GM13976 (cell line): ENCODE measurements around the gene CAPN15.
"Not testable (repeated sequence)": the region's sequence is repeated elsewhere in the genome, so short reads cannot be mapped to it uniquely, and the experiment has no call there.

Experiments used
- DNase-seq: peaks from one replicate; pipeline ENCODE4 v3.0.0; 2012; ENCODE audit warnings: low spot score
- CTCF ChIP-seq: IDR thresholded peaks from 2 replicates; pipeline ENCODE4 v1.5.1; 2012; ENCODE audit warnings: borderline replicate concordance, mild to moderate bottlenecking; ENCODE audit not compliant: insufficient read depth; ENCODE audit errors: extremely low read depth, missing control alignments, control extremely low read depth
- in situ Hi-C: fragments of 300-500 bp; cut with MboI; formaldehyde crosslinking; loops from one replicate; pipeline ENCODE4 v1.12.0; 2022; ENCODE audit warnings: low sequenced_read_pairs, mixed read lengths, inconsistent platforms; ENCODE audit not compliant: unreplicated experiment

The CAPN15 gene

GRCh38 chr16:593807-594206, 66.3 kb downstream of the CAPN15 start:
- in situ Hi-C loops: no loop called here
- no peak for TF ChIP-seq CTCF
- DNase-seq: no peak

- in situ Hi-C loops: no loop called here
- TF ChIP-seq CTCF: no peak
- DNase-seq: no peak
Measured at GRCh38 chr16:595094-595528, 67.6 kb downstream of the CAPN15 start.

GRCh38 chr16:595942-596735, 68.6 kb downstream of the CAPN15 start:
- in situ Hi-C loops: no loop called here
- no peak for TF ChIP-seq CTCF
- DNase-seq: no peak

- in situ Hi-C loops: no loop called here
- no peak for DNase-seq
- no peak for TF ChIP-seq CTCF
Measured at GRCh38 chr16:596736-597060, 69.2 kb downstream of the CAPN15 start.

- in situ Hi-C loops, DNase-seq: not testable (repeated sequence)
Measured at GRCh38 chr16:597655-598054, 70.1 kb downstream of the CAPN15 start.

- no peak for TF ChIP-seq CTCF
- no peak for DNase-seq
- in situ Hi-C loops: no loop called here
Measured at GRCh38 chr16:598823-599739, 71.6 kb downstream of the CAPN15 start.

GRCh38 chr16:600781-601180, 73.3 kb downstream of the CAPN15 start:
- DNase-seq: no peak
- in situ Hi-C loops: no loop called here
- TF ChIP-seq CTCF: no peak
